Renal pelvis (tissue), 4 donors: ENCODE measurements around the gene DAP3. TPM values are rescaled to one million over a fixed set of nuclear protein-coding genes. Genes with fewer than 3 reads are reported as not detected.
"Not testable (repeated sequence)": the region's sequence is repeated elsewhere in the genome, so short reads cannot be mapped to it uniquely, and the experiment has no call there.

ENCODE experiments used
- DNase-seq: peaks from one replicate; pipeline ENCODE4 v3.0.0-alpha.2; 2013
- polyA plus RNA-seq, 3 donors: library from polyadenylated mRNA; unstranded; fragments of 120-200 nt; gene quantifications; one replicate each; pipeline ENCODE4 v1.2.1, GENCODE V29; 2013; ENCODE audit not compliant: insufficient read length in 3 of 3

Gene DAP3
- polyA plus RNA-seq, 3 donors, result 109 to 139 (median 119) TPM

DNA sequence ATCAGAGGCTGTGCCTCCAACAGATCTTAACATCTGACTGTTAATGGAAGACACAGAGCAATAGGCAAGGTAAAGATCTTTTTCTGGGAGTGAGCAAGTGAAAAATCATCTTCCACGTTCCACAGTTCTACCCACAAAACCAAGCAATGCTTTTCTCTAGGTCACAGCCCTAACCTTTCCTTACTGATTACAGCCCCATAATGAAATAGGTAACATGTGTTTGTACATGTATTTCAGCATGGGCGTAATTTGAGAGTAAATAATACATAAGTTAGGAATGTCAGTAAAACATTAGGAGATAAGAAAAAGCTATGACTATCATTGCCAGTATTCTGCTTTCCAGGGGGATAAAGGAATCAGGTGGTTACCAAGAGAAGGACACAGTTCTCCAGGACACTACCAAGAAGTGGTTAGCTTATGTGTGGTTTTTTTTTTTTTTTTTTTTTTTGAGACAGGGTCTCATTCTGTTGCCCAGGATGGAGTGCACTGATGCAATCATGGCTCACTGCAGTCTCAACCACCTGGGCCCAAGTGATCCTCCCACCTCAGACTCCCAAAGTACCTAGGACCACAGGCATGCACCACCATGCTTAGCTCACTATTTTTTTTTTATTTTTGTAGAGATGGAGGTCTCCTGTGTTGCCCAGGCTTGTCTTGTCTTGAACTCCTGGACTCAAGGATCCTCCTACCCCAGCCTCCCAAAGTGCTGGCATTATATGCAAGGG is 72.0 kb downstream of the DAP3 start:
- no peak for DNase-seq

DNA sequence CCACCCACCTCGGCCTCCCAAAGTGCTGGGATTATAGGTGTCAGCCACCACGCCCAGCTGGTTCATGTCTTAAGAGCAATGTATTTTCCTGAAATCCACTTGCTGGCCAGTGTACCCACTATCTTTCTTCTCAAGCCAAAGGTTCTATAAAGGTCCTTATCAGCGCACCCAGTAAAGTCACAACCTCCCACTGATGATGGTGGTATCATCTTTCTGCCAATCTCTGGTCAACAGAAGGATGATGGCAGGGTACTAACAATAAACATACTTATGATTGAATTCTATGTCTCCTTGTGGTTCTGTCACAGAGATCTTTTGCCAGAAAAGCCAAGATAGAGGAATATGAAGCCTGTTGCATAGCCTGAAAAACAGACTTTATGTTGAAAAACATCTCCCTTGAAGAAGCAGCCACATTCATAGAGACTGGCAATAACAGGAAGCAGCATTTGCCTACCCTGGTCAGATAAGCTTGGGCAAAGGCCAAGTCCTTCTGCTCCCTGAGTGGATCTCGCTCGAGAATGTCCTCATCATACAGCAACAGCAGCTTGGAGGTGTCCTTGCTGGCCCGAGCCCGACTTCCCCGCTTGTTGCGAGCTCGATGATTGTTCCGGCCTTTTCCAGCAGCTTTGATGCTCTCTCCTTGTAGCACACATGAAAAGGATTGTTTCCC is 73.0 kb downstream of the DAP3 start:
- DNase-seq, result no peak

DNA sequence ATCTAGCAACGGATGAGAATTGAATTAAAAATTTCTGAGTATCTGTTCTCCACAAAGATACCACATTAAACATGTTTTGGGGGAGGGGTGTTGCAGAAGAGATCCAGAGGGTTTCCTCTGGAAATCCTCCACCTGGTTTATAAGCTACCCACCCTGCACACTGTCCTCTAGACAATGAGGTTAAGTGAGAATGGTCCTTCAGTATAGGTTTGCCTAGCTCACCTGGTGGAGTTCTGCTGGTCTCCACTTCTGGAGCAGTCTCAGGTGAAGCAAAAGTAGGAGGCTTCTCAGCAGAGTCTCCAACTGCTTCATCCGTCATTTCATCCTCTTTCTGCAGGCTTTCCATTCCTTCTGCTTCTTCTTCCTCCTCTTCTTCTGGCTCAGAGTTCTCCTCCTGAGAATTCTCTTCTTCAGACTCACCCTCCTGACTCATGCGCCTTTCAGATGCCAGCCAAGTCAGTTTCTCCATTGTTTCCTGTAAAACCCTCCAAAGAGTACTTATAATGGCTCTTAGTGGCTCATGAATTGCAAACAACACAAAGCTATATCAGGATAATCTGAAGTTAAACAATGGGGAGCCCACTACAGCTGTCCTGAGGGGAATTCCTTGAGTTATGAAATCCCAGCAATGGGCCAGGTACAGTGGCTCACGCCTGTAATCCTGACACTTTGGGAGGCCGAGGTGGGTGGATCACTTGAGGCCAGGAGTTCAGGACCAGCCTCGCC is 74.4 kb downstream of the DAP3 start:
- not testable (repeated sequence) for DNase-seq

DNA sequence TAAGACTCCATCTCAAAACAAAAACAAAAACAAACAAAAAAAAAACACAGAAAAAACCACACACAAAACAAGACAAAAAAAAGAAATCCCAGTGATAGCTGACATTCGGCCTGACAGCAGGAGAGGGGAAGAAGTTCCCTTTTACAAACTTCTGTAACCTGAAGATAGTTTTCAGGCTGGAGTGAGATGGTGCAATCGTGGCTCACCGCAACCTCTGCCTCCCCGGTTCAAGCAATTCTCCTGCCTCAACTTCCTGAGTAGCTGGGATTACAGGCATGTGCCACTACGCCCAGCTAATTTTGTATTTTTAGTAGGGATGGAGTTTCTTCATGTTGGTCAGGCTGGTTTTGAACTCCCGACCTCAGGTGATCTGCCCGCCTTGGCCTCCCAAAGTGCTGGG is 75.1 kb downstream of the DAP3 start:
- not testable (repeated sequence) for DNase-seq

DNA sequence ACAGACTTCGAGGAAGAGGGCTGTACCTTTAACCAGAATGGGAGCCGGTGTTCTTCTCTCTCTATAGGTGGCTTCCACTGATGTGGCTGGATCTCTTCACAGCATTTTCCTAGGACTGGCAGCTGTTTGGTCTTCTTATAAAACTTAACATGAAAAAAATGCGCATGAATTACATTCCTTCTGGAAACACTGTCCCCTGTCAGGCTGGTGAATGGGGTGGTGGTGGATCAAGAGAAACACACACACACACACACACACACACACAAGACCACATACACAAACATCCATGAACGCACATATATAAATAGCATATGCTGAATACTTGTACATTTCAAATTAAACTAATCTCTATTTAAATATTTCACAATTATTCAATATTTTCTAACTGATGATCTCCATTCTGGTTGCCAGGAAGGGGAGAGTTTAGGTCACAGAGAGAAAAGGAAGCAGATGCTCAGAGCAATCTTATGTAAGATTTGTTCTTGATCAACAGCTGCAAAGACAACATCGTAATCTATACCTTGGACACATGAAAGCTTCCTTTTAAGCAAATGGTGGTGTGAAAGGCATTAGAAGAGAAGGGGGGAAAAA is 78.6 kb downstream of the DAP3 start:
- DNase-seq, result not testable (repeated sequence)

DNA sequence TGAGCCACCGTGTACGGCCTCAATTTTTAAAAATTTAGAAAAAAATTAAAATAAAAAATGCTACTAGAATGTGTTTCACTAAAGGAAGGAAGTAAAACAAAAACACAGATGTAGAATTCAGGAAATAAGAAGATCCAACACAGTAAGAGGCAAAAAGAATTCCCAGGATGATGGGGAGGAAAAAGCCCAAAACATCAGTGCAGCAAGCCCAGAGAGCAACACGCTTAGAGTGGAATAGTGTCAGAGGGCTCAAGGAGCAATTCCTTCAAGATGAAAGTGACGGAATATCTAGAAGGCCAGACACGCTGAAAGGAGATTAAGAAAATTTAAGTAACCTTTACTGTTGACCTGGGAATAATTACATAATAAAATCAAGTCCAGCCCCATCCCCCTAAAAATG is 80.4 kb downstream of the DAP3 start:
- no peak for DNase-seq

DNA sequence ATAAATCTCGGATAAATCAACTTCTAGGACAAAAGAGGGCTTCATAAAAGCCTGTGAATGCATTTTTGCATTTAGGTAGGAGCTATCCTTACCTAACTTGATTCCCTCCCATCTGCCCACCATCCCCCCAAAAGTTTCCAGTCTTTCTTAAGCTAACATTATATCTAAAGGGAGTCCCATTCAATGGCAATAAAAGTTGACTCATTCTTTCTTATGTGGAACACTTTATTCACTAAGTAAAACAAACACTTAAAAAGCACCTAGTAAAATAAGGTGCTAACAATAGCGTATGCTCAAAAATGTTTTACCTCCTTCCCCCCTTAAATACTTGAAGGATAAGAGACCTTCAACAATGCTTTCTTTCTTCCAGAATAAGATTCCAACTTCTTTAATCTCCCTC is 84.3 kb downstream of the DAP3 start:
- DNase-seq, result no peak

DNA sequence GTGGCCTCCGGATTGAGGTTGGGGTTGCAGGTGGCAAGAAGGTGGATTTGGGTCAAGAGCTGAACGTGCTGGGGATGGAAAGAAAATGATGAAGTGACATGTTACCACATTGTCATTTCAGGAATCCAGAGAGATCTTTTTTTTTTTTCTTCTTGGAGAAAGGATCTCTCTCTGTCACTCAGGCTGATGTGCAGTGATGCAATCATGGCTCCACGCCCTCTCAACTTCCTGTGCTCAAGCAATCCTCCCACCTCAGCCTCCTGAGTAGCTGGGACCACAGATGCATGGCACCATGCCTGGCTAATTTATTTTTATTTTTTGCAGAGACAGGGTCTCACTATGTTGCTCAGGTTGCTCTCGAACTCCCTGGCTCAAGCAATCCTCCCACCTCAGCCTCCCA is 87.5 kb downstream of the DAP3 start:
- DNase-seq, result no peak

DNA sequence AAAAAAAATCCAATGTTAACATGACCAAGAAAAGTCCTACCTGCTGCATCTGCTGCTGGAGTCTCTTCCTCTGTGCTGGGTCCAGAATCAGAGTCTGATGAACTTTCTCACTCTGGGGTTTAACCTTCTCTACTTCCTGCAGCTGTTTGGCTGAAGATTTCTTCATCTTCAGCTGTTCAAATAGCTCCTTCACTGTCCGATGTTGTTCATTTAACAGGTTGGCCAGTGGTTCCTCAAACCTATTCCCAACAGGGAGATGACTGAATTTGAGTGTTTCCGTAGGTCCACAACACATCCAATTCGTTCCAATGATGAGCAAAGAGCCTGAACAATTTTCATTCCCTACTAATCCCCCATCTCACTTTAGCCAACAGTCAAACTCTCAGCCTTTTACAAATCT is 88.7 kb downstream of the DAP3 start:
- no peak for DNase-seq

Other genes with a start within 250 kb of the DAP3 start
- gene ASH1L, start 126.3 kb upstream of the DAP3 start, polyA plus RNA-seq, result 10 to 100 TPM; 37.0 to 51.6 (median 47.1) TPM
- gene MSTO1, start 78.9 kb upstream of the DAP3 start, polyA plus RNA-seq, result 10 to 100 TPM; 51.7 to 69.9 (median 69.1) TPM
- 10 to 100 TPM; 71.9 to 77.5 (median 73.1) TPM for gene YY1AP1, start 317 bp upstream of the DAP3 start, polyA plus RNA-seq
- gene GON4L, start 168.1 kb downstream of the DAP3 start, polyA plus RNA-seq, result 10 to 100 TPM; 40.4 to 70.5 (median 60.6) TPM
- gene SYT11, start 170.5 kb downstream of the DAP3 start, polyA plus RNA-seq, result 10 to 100 TPM; 17.4 to 20.3 (median 19.2) TPM
- gene RIT1, start 222.3 kb downstream of the DAP3 start, polyA plus RNA-seq, result 10 to 100 TPM; 53.2 to 60.9 (median 54.4) TPM
- 10 to 100 TPM; 43.9 to 77.9 (median 74.4) TPM for gene KHDC4, start 245.3 kb downstream of the DAP3 start, polyA plus RNA-seq